Measurements from ENCODE around the gene TSKS. TPM values are rescaled to one million over a fixed set of nuclear protein-coding genes. Genes with fewer than 3 reads are reported as not detected.

Gene TSKS
- total RNA-seq, 1 donor from 2014 or later, result not detected

DNA sequence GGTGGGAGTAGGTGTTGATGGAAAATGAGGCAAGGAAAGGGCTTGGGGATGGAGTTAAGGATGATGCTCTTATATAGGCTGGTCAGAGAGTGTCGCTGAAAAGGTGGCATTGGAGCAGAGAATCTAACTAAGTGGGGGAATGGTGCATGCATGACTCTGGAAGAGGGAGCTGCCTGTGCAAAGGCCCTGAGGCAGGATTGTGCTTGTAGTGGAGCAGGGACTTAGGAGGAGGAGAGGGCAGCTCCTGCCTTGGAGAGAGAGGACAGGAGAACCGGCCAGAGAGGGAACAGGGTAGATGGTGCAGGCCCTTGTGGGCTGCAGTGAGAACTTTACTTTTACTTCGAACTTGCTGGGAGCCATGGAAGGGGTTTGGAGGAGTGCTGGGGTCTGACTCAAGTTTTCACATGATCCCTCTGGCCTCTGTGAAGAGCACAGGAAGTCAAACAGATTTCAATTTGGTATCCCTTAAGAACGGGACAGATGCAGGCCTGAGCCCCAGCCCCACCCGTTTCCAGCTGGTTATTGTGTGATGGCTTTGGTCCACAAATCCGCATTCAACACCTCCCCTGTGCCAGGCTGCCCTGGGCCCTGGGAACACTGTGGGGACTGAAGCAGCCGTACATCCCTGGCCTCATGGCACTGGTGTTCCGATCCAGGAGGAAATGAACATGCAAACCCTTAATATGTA lies 10.7 kb upstream of the TSKS start:
- no peak overlapping the region for H3K4me3 Mint-ChIP-seq (ENCODE audit: unreplicated experiment)
- H3K4me1 Mint-ChIP-seq (ENCODE audit: low read depth, unreplicated experiment), result no peaks in the 10 kb centered on the region
- H3K27me3 Mint-ChIP-seq (ENCODE audit: unreplicated experiment), result peaks cover 11% of the 10 kb centered on the region
- no peak for TF ChIP-seq CTCF (IDR thresholded peaks at IDR 0.05; ENCODE audit: partially characterized antibody, unreplicated experiment)
- H3K36me3 Mint-ChIP-seq (ENCODE audit: unreplicated experiment), result no peaks in the 10 kb centered on the region
- peaks cover 4% of the 10 kb centered on the region for H3K9me3 Mint-ChIP-seq (ENCODE audit: unreplicated experiment)
- no peak for DNase-seq
- H3K27ac Mint-ChIP-seq (ENCODE audit: unreplicated experiment), result peak overlapping the region; percentile 45

DNA sequence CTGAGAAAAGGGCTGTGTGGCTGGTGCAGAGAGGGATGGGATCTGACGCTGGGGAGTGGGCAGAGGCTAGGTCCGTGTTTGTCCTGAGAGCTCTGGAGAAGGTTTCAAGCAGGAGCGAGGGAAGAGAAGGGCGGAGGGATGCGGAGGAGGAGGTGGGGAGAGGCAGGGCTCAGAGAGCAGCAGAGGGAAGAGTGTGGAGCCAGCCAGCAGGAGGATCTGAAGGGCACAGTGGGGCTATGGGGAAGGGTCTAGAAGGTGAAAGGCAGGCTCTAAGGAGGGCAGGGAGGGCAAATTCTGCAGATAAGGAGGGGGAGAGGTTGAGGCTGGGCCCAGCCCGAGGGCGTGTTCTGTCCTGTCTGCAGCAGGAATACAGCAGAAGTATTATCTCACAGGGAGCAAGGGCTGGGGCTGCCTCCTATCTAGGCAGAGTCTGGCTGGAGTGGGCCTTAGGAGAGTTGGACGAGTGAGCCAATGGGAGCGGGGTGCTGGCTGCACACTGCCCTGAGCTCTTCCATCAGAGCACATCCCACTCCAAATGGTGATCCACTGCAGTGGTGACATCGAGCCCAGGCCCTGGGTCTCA lies 9.8 kb upstream of the TSKS start:
- peaks cover 8% of the 10 kb centered on the region for H3K4me1 Mint-ChIP-seq (ENCODE audit: low read depth, unreplicated experiment)
- TF ChIP-seq CTCF (IDR thresholded peaks at IDR 0.05; ENCODE audit: partially characterized antibody, unreplicated experiment), result no peak
- H3K9me3 Mint-ChIP-seq (ENCODE audit: unreplicated experiment), result peaks cover 4% of the 10 kb centered on the region
- no peak overlapping the region for H3K4me3 Mint-ChIP-seq (ENCODE audit: unreplicated experiment)
- peaks cover 11% of the 10 kb centered on the region for H3K27me3 Mint-ChIP-seq (ENCODE audit: unreplicated experiment)
- no peaks in the 10 kb centered on the region for H3K36me3 Mint-ChIP-seq (ENCODE audit: unreplicated experiment)
- H3K27ac Mint-ChIP-seq (ENCODE audit: unreplicated experiment), result peak overlapping the region; percentile 25
- DNase-seq, result no peak

GRCh38 chr19:49771674-49772139 lies 8.6 kb upstream of the TSKS start:
- Mint-ChIP-seq H3K27ac (ENCODE audit: unreplicated experiment) (no peak overlapping the region), H3K9me3 (ENCODE audit: unreplicated experiment) (peaks cover 4% of the 10 kb centered on the region), H3K4me1 (ENCODE audit: low read depth, unreplicated experiment) (peaks cover 12% of the 10 kb centered on the region), H3K4me3 (ENCODE audit: unreplicated experiment) (no peak overlapping the region), H3K27me3 (ENCODE audit: unreplicated experiment) (peaks cover 15% of the 10 kb centered on the region), H3K36me3 (ENCODE audit: unreplicated experiment) (no peaks in the 10 kb centered on the region)
- DNase-seq, result no peak
- TF ChIP-seq CTCF (IDR thresholded peaks at IDR 0.05; ENCODE audit: partially characterized antibody, unreplicated experiment), result no peak

GRCh38 chr19:49770529-49770928 lies 7.4 kb upstream of the TSKS start:
- Mint-ChIP-seq H3K4me1 (ENCODE audit: low read depth, unreplicated experiment) (peaks cover 13% of the 10 kb centered on the region), H3K9me3 (ENCODE audit: unreplicated experiment) (peaks cover 11% of the 10 kb centered on the region), H3K27ac (ENCODE audit: unreplicated experiment) (no peak overlapping the region), H3K4me3 (ENCODE audit: unreplicated experiment) (no peak overlapping the region), H3K36me3 (ENCODE audit: unreplicated experiment) (no peaks in the 10 kb centered on the region), H3K27me3 (ENCODE audit: unreplicated experiment) (peaks cover 18% of the 10 kb centered on the region)
- no peak for DNase-seq
- no peak for TF ChIP-seq CTCF (IDR thresholded peaks at IDR 0.05; ENCODE audit: partially characterized antibody, unreplicated experiment)

GRCh38 chr19:49767967-49768581 lies 5.0 kb upstream of the TSKS start:
- Mint-ChIP-seq H3K36me3 (ENCODE audit: unreplicated experiment) (no peaks in the 10 kb centered on the region), H3K4me1 (ENCODE audit: low read depth, unreplicated experiment) (peaks cover 14% of the 10 kb centered on the region), H3K27ac (ENCODE audit: unreplicated experiment) (peak overlapping the region; percentile 67), H3K4me3 (ENCODE audit: unreplicated experiment) (peak overlapping the region; percentile 94), H3K9me3 (ENCODE audit: unreplicated experiment) (peaks cover 9% of the 10 kb centered on the region), H3K27me3 (ENCODE audit: unreplicated experiment) (peaks cover 20% of the 10 kb centered on the region)
- DNase-seq, result no peak
- TF ChIP-seq CTCF (IDR thresholded peaks at IDR 0.05; ENCODE audit: partially characterized antibody, unreplicated experiment), result no peak
